ENCODE data around the gene JAKMIP1.

The JAKMIP1 gene

GRCh38 chr4:6201580-6202091, 1.3 kb upstream of the JAKMIP1 start:
- DNase-seq (ENCODE audit: low read depth, low spot score), result no peak

DNA sequence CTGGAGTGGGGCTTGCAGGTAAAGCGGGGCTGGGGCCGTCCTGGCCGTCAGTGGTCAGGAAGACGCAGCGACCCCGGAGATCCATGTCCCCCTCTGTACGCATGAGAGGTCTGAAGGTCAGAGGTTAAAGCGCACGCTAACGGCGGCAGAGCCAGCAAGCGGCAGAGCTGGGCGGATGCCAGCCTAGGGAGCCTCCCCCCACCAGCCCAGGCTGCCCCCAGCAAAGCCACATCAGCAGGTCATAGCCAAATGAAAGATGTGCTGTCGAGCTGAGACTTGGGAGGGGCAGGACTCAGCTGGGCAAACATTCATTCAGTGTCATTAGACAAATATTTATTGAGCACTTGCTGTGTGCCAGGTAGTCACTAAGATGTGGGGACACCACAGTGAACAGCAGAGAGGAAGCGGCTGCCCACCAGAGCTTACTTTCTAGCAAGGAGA, 593 bp upstream of the JAKMIP1 start:
- no peak for DNase-seq (ENCODE audit: low read depth, low spot score)

DNA sequence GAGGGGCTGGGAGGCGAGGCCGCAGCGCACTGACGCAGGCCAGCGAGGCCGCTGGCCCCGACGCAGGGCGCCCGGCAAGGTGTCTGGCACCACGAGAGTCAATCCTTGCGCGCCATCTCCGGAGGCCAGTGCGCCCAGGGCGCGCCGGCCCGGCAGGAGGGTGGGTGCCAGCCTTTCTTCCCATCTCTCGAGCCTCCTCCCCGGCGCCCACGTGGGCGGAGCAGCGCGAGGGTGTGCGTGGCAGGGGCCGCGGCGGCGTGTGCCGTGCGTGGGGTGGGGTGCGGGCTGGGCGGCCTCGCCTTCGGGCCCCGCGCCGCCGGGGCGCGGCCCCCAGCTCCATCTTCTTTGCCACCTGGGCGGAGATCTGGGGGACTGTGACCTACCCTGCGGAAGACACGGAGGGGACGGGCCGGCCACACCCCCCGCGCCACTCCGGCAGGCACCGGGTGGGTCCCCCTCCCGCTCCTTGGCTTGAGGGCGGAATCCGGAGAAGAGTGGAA, 877 bp downstream of the JAKMIP1 start:
- DNase-seq (ENCODE audit: low read depth, low spot score), result no peak

DNA sequence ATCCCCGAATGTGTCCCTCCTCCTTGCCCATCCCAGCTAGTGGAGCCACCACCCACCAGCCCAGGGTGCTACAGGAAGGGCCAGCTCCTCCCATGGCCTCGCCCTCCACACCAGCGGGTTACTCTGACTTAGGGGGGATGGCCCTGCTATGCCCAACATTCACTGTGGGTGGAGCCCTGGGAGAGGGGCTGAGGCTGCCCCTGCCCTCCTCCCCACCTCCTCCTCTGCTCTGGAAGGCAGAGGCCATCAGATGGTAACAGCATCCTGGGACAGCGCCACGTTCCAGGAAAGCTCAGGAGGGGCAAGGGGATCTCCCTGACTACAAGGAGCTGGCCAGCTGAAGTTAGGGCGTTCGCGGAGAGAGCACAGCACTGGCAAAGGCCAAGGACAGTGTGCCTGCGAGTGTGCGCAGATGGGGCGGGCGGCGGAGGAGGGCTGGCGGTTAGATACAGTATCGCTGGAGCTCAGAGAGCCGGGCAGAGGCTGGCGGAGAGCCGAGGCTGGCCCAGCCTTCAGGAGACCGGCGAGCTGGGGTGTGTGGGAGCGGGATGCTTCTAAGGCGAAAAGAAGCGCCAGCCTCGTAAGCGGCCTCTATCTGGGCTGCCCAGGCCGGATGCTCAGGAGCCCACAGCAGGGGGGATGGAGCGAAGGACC, 1.5 kb downstream of the JAKMIP1 start:
- DNase-seq (ENCODE audit: low read depth, low spot score), result no peak

GRCh38 chr4:6198278-6198677, 2.1 kb downstream of the JAKMIP1 start:
- DNase-seq (ENCODE audit: low read depth, low spot score), result no peak

DNA sequence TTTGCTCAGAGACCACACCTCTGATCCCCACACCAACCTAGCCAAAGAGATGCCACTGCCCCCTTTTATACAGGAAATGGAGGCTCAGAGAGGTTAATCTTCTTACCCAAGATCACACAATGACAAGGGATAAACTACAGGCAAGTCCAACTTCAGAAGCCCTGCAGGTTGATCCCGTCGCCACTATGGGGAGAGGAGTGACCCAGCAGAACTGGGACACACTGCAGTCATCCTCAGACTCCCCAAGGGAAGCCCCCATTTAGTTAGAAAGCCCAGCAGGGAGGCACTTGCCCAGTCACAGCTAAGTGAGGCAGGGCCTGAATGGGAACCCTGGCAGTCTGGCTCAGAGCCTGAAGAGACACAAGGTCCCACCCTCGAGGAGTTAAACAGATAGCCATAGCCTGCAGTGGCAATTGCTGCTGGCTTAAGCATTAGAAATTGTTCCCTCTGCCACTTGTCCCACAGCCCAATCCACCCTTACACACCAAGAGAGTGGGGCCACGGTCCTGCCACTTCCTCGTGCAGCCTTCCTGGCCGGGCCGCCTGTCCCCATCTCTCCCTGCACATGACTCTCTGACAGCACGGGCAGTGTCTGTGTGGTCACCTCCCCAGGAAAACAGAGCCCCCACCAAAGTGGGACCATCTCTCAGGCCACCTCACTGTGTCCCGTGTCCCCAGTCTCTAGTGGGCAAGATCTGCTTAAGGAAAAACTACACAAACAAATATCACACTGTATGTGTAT, 2.7 kb downstream of the JAKMIP1 start:
- DNase-seq (ENCODE audit: low read depth, low spot score), result no peak

GRCh38 chr4:6196871-6197270, 3.5 kb downstream of the JAKMIP1 start:
- no peak for DNase-seq (ENCODE audit: low read depth, low spot score)

- no peak for DNase-seq (ENCODE audit: low read depth, low spot score)
Measured at GRCh38 chr4:6196324-6196723, 4.0 kb downstream of the JAKMIP1 start.

DNA sequence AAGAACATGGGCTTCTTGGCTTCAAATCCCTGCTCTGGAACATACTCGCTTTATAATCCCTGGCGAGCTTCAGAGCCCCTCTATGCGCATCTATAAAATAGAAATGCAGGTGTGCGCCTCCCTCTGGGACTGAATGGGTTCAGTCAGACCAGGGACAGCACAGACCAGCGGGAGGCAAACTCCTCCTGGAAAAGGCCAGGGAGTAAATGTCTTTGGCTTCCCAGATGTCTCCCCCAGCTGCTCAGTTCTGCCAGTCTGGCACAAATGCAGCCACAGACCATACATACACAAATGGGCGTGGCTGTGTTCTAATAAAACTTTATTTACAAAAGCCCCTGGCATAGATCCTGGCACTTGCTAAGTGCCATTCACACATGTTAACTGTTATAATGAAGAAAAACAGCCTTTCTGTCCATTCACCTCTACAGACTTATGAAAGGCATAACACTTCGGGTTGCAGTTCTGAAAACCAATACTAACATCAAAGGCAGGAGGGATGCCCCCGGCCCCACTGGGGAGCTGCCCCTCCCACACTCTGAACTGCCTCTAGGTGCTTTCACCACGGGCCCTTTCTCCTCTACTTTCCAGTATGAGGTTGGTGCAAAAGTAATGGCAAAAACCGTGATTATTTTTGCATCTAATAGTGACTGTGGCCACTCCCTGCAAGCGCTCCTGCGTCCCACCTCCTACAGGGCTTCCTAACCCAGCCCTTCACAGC, 4.6 kb downstream of the JAKMIP1 start:
- no peak for DNase-seq (ENCODE audit: low read depth, low spot score)

DNA sequence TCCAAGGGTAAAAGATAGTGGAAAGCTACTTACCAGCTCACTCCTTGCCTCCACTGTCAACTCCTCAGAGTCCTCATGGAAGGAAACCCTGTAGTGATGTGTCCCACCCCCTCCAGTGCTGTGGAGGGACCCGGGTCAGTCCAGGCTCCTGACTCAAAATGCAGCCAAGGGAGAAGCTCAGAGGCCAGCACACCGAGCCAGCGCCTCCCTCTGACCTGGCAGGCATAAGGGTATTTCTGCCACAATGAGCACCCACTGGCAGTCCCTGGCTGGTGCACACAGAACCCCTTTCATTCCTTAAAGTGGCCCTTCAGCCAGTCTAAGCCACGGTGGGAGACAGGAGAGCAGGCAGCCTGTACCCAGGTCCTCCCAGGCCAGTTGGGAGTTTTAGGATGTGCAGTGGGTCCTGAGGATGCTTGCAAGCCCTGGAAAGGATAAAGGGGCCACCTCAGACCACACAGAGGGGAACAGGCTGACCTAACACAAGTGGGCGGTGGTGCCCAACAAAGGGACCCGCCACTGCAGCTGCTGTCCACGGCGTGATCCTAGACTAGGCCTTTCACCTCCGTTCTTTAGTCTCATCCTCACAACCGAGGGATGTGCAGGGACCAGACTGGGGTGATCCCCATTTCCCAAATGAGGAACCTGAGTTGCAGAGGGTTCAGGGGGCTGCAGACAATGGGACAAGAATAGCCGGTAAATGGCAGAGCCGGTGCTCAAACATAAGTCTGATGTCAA, 5.7 kb downstream of the JAKMIP1 start:
- DNase-seq (ENCODE audit: low read depth, low spot score), result no peak

GRCh38 chr4:6193399-6193798, 7.0 kb downstream of the JAKMIP1 start:
- DNase-seq (ENCODE audit: low read depth, low spot score), result no peak

DNA sequence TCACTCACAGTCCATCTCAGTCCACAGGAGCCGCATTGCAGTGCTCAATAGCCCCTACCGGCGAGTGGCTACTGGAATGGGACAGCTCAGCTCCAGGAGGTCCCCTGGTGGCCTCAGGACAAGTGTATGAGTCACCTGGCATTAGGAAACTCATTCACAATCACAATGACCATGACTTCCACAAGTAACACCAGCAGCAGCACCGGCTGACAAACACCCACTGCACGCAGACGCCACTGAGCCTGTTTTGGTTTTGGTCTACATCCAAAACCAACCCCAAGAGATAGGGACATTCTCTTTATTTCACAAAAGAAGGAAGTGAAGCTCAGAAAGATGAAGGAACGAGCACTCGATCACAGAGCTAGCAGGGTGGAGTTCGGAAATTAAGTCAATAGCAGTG, 8.1 kb downstream of the JAKMIP1 start:
- no peak for DNase-seq (ENCODE audit: low read depth, low spot score)

- no peak for DNase-seq (ENCODE audit: low read depth, low spot score)
Measured at GRCh38 chr4:6191448-6192130, 8.8 kb downstream of the JAKMIP1 start.

GRCh38 chr4:6190486-6190885, 9.9 kb downstream of the JAKMIP1 start:
- no peak for DNase-seq (ENCODE audit: low read depth, low spot score)

DNA sequence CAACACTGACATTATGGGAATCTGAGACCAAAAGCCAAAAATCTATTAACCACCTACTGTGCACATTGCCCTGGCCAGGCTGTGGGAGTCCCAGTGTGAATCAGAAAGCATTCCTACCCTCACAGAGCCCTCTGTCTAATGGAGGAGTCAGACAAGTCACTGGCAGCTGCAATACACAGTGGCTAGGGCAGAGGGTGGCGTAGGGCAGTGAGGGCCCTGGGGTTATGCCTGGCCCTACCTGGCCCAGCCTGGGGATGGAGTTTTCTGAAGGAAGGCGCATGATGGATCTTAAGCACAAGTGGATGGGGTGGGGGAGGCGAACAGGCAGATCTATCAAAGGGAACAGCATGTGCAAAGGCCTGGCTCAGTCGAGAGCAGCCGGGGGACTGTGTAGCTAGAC, 10.8 kb downstream of the JAKMIP1 start:
- DNase-seq (ENCODE audit: low read depth, low spot score), result no peak

- no peak for DNase-seq (ENCODE audit: low read depth, low spot score)
Measured at GRCh38 chr4:6188687-6189305, 11.6 kb downstream of the JAKMIP1 start.

- DNase-seq (ENCODE audit: low read depth, low spot score), result no peak
Measured at GRCh38 chr4:6184169-6184568, 16.2 kb downstream of the JAKMIP1 start.

GRCh38 chr4:6183740-6184139, 16.6 kb downstream of the JAKMIP1 start:
- no peak for DNase-seq (ENCODE audit: low read depth, low spot score)

DNA sequence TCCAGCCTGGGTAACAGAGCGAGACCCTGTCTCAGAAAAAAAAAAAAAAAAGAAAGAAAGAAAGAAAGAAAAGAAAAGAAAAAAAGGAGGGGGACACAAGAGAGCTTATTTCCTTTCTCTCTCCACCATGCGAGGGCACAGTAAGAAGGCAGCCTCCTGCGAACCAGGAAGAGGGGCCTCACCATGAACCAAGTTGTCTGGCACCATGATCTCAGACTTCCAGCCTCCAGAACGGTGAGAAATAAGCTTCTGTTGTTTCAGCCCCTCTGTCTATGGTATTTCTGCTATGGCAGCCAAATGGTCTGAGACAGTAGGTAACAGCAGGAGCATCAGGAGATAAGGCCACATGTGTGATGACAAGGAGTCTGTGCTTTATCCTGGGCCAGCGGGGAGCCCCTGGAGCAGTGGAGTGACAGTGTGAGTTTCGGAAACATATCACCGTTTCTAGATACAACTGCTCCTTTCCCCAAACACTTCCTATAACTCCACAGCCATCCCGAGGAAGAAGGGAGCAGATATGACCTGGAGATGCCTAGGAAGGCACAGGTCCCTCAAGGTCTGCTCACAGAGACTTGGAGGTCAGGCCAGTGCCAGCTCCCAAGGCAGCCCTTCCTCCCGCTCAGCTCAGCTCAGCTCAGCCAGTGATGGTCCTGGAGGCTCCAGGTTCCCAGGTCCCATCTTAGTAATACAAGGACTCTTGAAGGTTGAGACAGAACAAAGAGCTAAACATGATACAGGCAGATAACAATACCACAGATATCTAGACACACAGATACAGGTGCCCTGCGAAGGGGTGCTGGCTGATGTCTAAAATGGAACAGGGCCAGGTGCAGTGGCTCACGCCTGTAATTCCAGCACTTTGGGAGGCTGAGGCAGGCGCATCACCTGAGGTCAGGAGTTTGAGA, 17.7 kb downstream of the JAKMIP1 start:
- DNase-seq (ENCODE audit: low read depth, low spot score), result no peak

Measured in iPS DF 19.7 (cell line).